GM12878 (cell line): ENCODE data around the gene TRIM46. TPM values are rescaled to one million over a fixed set of nuclear protein-coding genes. Genes with fewer than 3 reads are reported as not detected.
A peak's percentile ranks its signal among the peaks of the same experiment; 100 is the strongest.

ENCODE experiments used
- ATAC-seq: fragments of 200-7000 bp; cut with Tn5 transposase; 3 replicates; pipeline ENCODE4 v1.9.1; 2020; ENCODE audit warnings: mild to moderate bottlenecking, moderate library complexity
- BruUV-seq: library from RNA; stranded (reverse); fragments of 400-500 nt; replicated peaks from 2 replicates; lab custom pipeline; 2021; lab: Mats Ljungman, UMichigan
- CTCF ChIA-PET: fragments of 300-600 bp; sonication (Branson Sonifier 250); formaldehyde crosslinking; extraction: SDS; loops from one replicate; lab custom pipeline; 2021; ENCODE audit warnings: inconsistent platforms; lab: Yijun Ruan, JAX
- POLR2A ChIA-PET: fragments of 350-600 bp; formaldehyde crosslinking; extraction: SDS; loops from one replicate; lab custom pipeline; 2021; ENCODE audit warnings: inconsistent platforms; lab: Charles Lee
- RAD21 ChIA-PET: fragments of 300-600 bp; sonication (Branson Sonifier 250); formaldehyde crosslinking; loops from one replicate; lab custom pipeline; 2023; ENCODE audit warnings: antibody characterized with exemption; ENCODE audit not compliant: unreplicated experiment; lab: Charles Lee
- SMC1A ChIA-PET: fragments of 300-600 bp; sonication (Branson Sonifier 250); formaldehyde crosslinking; loops from one replicate; lab custom pipeline; 2023; ENCODE audit not compliant: unreplicated experiment, uncharacterized antibody; lab: Charles Lee
- DNase-seq: peaks from one replicate; pipeline ENCODE4 v3.0.0-alpha.2; 2011; ENCODE audit warnings: low read depth, low spot score
- FAIRE-seq: peaks from 3 replicates; lab custom pipeline; 2011; peaks lifted over from hg19 to GRCh38; lab: Jason Lieb, UNC
- H2AFZ ChIP-seq: 2 replicates; pipeline ENCODE4 v1.6.0; 2011; ENCODE audit warnings: low read depth, low read length, control low read depth; ENCODE audit not compliant: control insufficient read depth
- H3K27ac ChIP-seq: 2 replicates; pipeline ENCODE4 v1.5.1; 2011; ENCODE audit warnings: control low read depth; ENCODE audit not compliant: control insufficient read depth, insufficient read depth
- H3K27me3 ChIP-seq, 2 experiments: replicated peaks in 1 of 2; 2 replicates each; pipeline versions ENCODE4 v1.6.0 to v1.6.1; 2011; ENCODE audit warnings: low read length in 1 of 2; ENCODE audit not compliant: control insufficient read depth in 2 of 2, insufficient read depth in 2 of 2
- H3K36me3 ChIP-seq, 2 experiments: 2 replicates each; pipeline ENCODE4 v1.5.1; 2011; ENCODE audit warnings: low read length in 1 of 2; ENCODE audit not compliant: control insufficient read depth in 2 of 2, insufficient read depth in 2 of 2
- H3K4me1 ChIP-seq: 2 replicates; pipeline ENCODE4 v1.6.1; 2011; ENCODE audit warnings: mild to moderate bottlenecking, low read length, moderate library complexity, mixed read lengths; ENCODE audit not compliant: control insufficient read depth, insufficient read depth
- H3K4me2 ChIP-seq: 2 replicates; pipeline ENCODE4 v1.6.0; 2011; ENCODE audit warnings: control low read depth; ENCODE audit not compliant: control insufficient read depth, insufficient read depth
- H3K4me3 ChIP-seq: fragments of 200-600 bp; sonication (generic); 2 replicates; pipeline ENCODE4 v1.5.1; 2016
- H3K79me2 ChIP-seq: 2 replicates; pipeline ENCODE4 v1.6.0; 2011; ENCODE audit warnings: low read length; ENCODE audit not compliant: control insufficient read depth, insufficient read depth
- H3K9ac ChIP-seq: 2 replicates; pipeline ENCODE4 v1.8.0; 2011; ENCODE audit warnings: low read length, control low read depth, mixed read lengths; ENCODE audit not compliant: control insufficient read depth, insufficient read depth
- H3K9me3 ChIP-seq: replicated peaks from 3 replicates; pipeline ENCODE4 v1.5.1; 2011; ENCODE audit warnings: mild to moderate bottlenecking, low read length; ENCODE audit not compliant: control insufficient read depth, insufficient read depth
- H4K20me1 ChIP-seq: 2 replicates; pipeline ENCODE4 v1.6.0; 2011; ENCODE audit not compliant: control insufficient read depth, insufficient read depth
- BHLHE40 ChIP-seq, 2 experiments: fragments of 450-650 bp in 1 of 2; IDR thresholded peaks; 2 replicates each; pipeline ENCODE4 v1.6.1; 2011 to 2017; ENCODE audit warnings: low read depth in 2 of 2, borderline replicate concordance in 1 of 2, improper control_type of control experiment in 1 of 2, low read length in 1 of 2, mild to moderate bottlenecking in 1 of 2
- BMI1 ChIP-seq: fragments of 450-650 bp; IDR thresholded peaks from 2 replicates; pipeline ENCODE4 v1.6.1; 2016; ENCODE audit warnings: mild to moderate bottlenecking, moderate library complexity, borderline replicate concordance
- CBX3 ChIP-seq: fragments of 200-600 bp; sonication (generic); IDR thresholded peaks from 2 replicates; pipeline ENCODE4 v1.6.1; 2016; ENCODE audit warnings: low read depth, borderline replicate concordance
- GATAD2B ChIP-seq: fragments of 450-650 bp; conservative IDR thresholded peaks from 2 replicates; pipeline ENCODE4 v1.6.1; 2017; ENCODE audit warnings: low read depth, mild to moderate bottlenecking, moderate library complexity
- IKZF1 ChIP-seq: fragments of 450-650 bp; conservative IDR thresholded peaks from 2 replicates; pipeline ENCODE4 v1.6.1; 2017; ENCODE audit warnings: antibody characterized with exemption, mild to moderate bottlenecking
- MYB ChIP-seq: fragments of 150-350 bp; IDR thresholded peaks from 2 replicates; pipeline ENCODE4 v1.6.1; 2014; ENCODE audit warnings: mild to moderate bottlenecking, low read depth, low read length, borderline replicate concordance
- RBBP5 ChIP-seq: fragments of 200-600 bp; sonication (generic); conservative IDR thresholded peaks from 2 replicates; pipeline ENCODE4 v1.6.1; 2016
- SUZ12 ChIP-seq: fragments of 200-600 bp; sonication (generic); IDR thresholded peaks from one replicate; pipeline ENCODE4 v1.6.1; 2018; ENCODE audit warnings: antibody characterized with exemption, mild to moderate bottlenecking; ENCODE audit not compliant: unreplicated experiment
- ZNF207 ChIP-seq: fragments of 450-650 bp; IDR thresholded peaks from 2 replicates; pipeline ENCODE4 v1.6.1; 2014; ENCODE audit warnings: antibody characterized with exemption, mild to moderate bottlenecking, borderline replicate concordance
- ZNF384 ChIP-seq: IDR thresholded peaks from 2 replicates; pipeline ENCODE4 v1.6.1; 2012; ENCODE audit warnings: low read depth, mild to moderate bottlenecking, low read length, improper control_type of control experiment, borderline replicate concordance
- WGBS: methylation state at CpG from one replicate; pipeline ENCODE4 v1.1.6; 2016; ENCODE audit warnings: low lambda C conversion rate; ENCODE audit not compliant: insufficient replicate concordance, insufficient coverage; ENCODE audit errors: missing lambda C conversion rate; 5-methylcytosine and 5-hydroxymethylcytosine counted together
- in situ Hi-C: fragments of 300-500 bp; cut with MboI; formaldehyde crosslinking; loops from 9 replicates; pipeline ENCODE4 v1.14.3; 2018; ENCODE audit warnings: mixed read lengths
- intact Hi-C: fragments of 100-400 bp; cut with micrococcal nuclease; formaldehyde crosslinking; loops from one replicate; pipeline ENCODE4 v1.14.2; 2022; ENCODE audit not compliant: unreplicated experiment
- polyA plus RNA-seq, 11 experiments: library from polyadenylated mRNA; depleted of rRNA in 4 of 11; unstranded in 6 of 11; stranded (reverse) in 5 of 11; fragments of >200 nt; fragmentation: Nextera tagmentation in 4 of 11; fragmentation: Illumina TruSeq in 1 of 11; extraction: Ambion mirVana in 4 of 11; extraction: Trizol in 1 of 11; gene quantifications; 1 replicate in 1 of 11; 2 replicates in 10 of 11; pipeline versions ENCODE4 v1.2.1 to v1.2.3, GENCODE V29; 2011 to 2016; ENCODE audit warnings: inconsistent platforms in 2 of 11, missing spikeins in 2 of 11, low read depth in 1 of 11
- total RNA-seq, 4 experiments: library from RNA; depleted of rRNA in 3 of 4; stranded (reverse); fragments of >200 nt in 3 of 4; fragmentation: Illumina TruSeq in 1 of 4; extraction: Trizol in 1 of 4; gene quantifications; 2 replicates each; pipeline versions ENCODE4 v1.2.1 to v1.2.3, GENCODE V29; 2013 to 2021

The TRIM46 gene
- total and polyA plus RNA-seq, 10 of the 15 experiments (the other 5 are each of a cell fraction or from before 2014, with no cell fraction given), result 0.08 to 3.1 (median 0.97) TPM

DNA sequence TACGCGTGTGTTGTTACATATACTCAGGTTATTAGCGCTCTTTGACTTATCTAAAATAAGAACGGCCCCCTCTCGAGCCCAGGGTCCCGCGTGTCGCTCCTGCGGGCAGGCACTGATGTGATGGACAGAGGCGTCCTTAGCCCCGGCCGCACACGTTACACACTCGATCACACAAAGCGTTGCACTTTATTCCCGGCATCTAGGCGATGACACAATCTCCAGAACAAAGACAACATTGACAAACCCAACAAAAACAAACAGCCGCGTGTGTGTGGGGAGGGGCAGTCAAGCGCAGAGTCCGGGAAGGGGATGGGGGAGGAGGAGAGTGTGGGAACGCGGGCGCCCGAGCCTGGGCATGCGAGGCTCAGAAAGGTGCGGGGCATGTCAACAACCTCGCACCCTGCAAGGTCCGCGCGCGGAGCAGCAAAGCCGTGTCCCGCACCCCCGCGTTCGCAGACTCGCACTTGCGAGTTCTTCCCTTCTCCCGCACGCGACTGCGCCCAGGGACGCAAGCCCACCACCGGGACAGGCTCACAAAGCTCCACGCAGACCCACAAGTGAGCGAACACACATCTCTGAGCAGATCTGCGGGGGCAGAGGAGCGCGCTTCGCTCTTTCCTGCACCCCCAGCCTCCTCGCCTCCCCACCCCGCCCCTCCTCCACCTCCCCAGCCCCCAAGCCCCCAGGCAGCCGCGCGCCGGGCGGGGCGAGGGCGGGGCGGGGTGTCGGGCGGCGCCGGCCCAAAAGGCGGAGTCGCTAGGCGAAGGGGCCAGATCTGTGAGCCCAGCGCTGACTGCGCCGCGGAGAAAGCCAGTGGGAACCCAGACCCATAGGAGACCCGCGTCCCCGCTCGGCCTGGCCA, 46.3 kb upstream of the TRIM46 start, which contains the start of gene EFNA1:
Gene EFNA1, plus strand, starts transcription at position 772 of the 862 bp plus-strand sequence. CDS start 102 bp downstream, outside the sequence.
- no peak for FAIRE-seq

More for the DNA sequence above, 46.3 kb upstream of the TRIM46 start, which contains the start of gene EFNA1:
- Histone ChIP-seq H3K27me3 (peaks cover 14 to 24% of the 10 kb centered on the region in 2 experiments), H3K27ac (no peak within 1 kb of the TSS), H3K9ac (peak within 1 kb of the TSS; percentile 38; the same call in 1 of the 2 replicates), H3K79me2 (no peaks in the 10 kb centered on the region), H3K4me3 (peak within 1 kb of the TSS; percentile 34; the same call in 1 of the 2 replicates), H4K20me1 (no peaks in the 10 kb centered on the region), H3K36me3 (no peaks in the 10 kb centered on the region), H3K9me3 (no peaks in the 10 kb centered on the region), H2AFZ (peak within 1 kb of the TSS; percentile 15), H3K4me1 (peaks cover 14% of the 10 kb centered on the region), H3K4me2 (peak within 1 kb of the TSS; percentile 75)
- ATAC-seq (peak; percentile 78), DNase-seq (no peak)
- POLR2A ChIA-PET, result no interaction called here
- intact Hi-C loops, result no loop called here
- no TSS peak for BruUV-seq
- SMC1A ChIA-PET, result no interaction called here
- WGBS, result 10% methylated on average over 56 of the region's 76 CpGs
- RAD21 ChIA-PET, result interaction anchor here (1.2 kb wide), 1 partner anchor 42 kb away, joined by 4 read pairs; no protein-coding TSS in a partner anchor
- in situ Hi-C loops, result no loop called here
- TF ChIP-seq MYB (no peak), BMI1 (peak; percentile 34; the same call in 1 of the 2 replicates), SUZ12 (peak; percentile 69), GATAD2B (peak; percentile 16; the same call in 1 of the 2 replicates), CBX3 (no peak), ZNF384 (no peak), RBBP5 (no peak), BHLHE40 (IDR thresholded peaks at IDR 0.05; ENCODE audit: borderline replicate concordance in 1 of 2, low read depth in 2 of 2, low read length in 1 of 2) (peak in 1 of 2 experiments; percentile 59; a peak in 2 of 4 replicates), IKZF1 (peak; percentile 28; the same call in 1 of the 2 replicates), ZNF207 (no peak)
- CTCF ChIA-PET, result interaction anchor here (1.1 kb wide), 1 partner anchor 13 kb away, joined by 4 read pairs; no protein-coding TSS in a partner anchor
